RWPE2 (cell line): Measurements from ENCODE around the gene HSD3B2.

Experiments used
- ATAC-seq: fragments of 200-7000 bp; cut with Tn5 transposase; 3 replicates; pipeline ENCODE4 v1.9.1; 2021; ENCODE audit warnings: low read depth
- DNase-seq: peaks from one replicate; pipeline ENCODE4 v3.0.0-alpha.2; 2020; ENCODE audit warnings: low spot score
- H3K27ac ChIP-seq: fragments of 450-650 bp; 2 replicates; pipeline ENCODE4 v1.5.1; 2017; ENCODE audit warnings: mild to moderate bottlenecking; ENCODE audit not compliant: poor library complexity, severe bottlenecking
- H3K27me3 ChIP-seq: fragments of 250-450 bp; sonication (Bioruptor Pico); 2 replicates; pipeline ENCODE4 v1.5.1; 2021; ENCODE audit warnings: mild to moderate bottlenecking, moderate library complexity; ENCODE audit not compliant: insufficient read depth, poor library complexity, severe bottlenecking
- H3K36me3 ChIP-seq: fragments of 250-450 bp; sonication (Bioruptor Pico); 2 replicates; pipeline ENCODE4 v1.5.1; 2020; ENCODE audit warnings: low read depth, mild to moderate bottlenecking, moderate library complexity
- H3K4me1 ChIP-seq: fragments of 250-450 bp; sonication (Bioruptor Pico); 2 replicates; pipeline ENCODE4 v1.5.1; 2021; ENCODE audit warnings: mild to moderate bottlenecking, moderate library complexity; ENCODE audit not compliant: insufficient read depth, poor library complexity, severe bottlenecking
- H3K4me3 ChIP-seq: fragments of 250-450 bp; sonication (Bioruptor Pico); 2 replicates; pipeline ENCODE4 v1.5.1; 2021; ENCODE audit warnings: mild to moderate bottlenecking, moderate library complexity; ENCODE audit not compliant: severe bottlenecking
- H3K9me3 ChIP-seq: fragments of 250-450 bp; sonication (Bioruptor Pico); 2 replicates; pipeline ENCODE4 v1.5.1; 2021; ENCODE audit warnings: mild to moderate bottlenecking, moderate library complexity; ENCODE audit not compliant: severe bottlenecking
- CTCF ChIP-seq: fragments of 450-650 bp; IDR thresholded peaks from one replicate; pipeline ENCODE4 v1.5.1; 2017; ENCODE audit warnings: mild to moderate bottlenecking, moderate library complexity; ENCODE audit not compliant: poor library complexity, severe bottlenecking

The HSD3B2 gene

GRCh38 chr1:119391749-119392148, 23.2 kb upstream of the HSD3B2 start:
- Histone ChIP-seq H3K27ac (no peak overlapping the region), H3K9me3 (no peaks in the 10 kb centered on the region), H3K4me3 (no peak overlapping the region), H3K36me3 (no peaks in the 10 kb centered on the region), H3K27me3 (peaks cover 6% of the 10 kb centered on the region), H3K4me1 (no peaks in the 10 kb centered on the region)
- ATAC-seq (no peak), DNase-seq (no peak)
- no peak for TF ChIP-seq CTCF

GRCh38 chr1:119394085-119394484, 20.9 kb upstream of the HSD3B2 start:
- TF ChIP-seq CTCF = no peak
- no peaks in the 10 kb centered on the region for H3K9me3 ChIP-seq
- DNase-seq = no peak
- H3K27me3 ChIP-seq = no peaks in the 10 kb centered on the region
- no peaks in the 10 kb centered on the region for H3K4me1 ChIP-seq
- H3K27ac ChIP-seq = no peak overlapping the region
- H3K36me3 ChIP-seq = no peaks in the 10 kb centered on the region
- no peak overlapping the region for H3K4me3 ChIP-seq
- ATAC-seq = no peak

GRCh38 chr1:119396982-119397381, 18.0 kb upstream of the HSD3B2 start:
- H3K27ac ChIP-seq = no peak overlapping the region
- no peak overlapping the region for H3K4me3 ChIP-seq
- H3K9me3 ChIP-seq = no peaks in the 10 kb centered on the region
- ATAC-seq (no peak), DNase-seq (no peak)
- H3K36me3 ChIP-seq = no peaks in the 10 kb centered on the region
- no peaks in the 10 kb centered on the region for H3K27me3 ChIP-seq
- H3K4me1 ChIP-seq = no peaks in the 10 kb centered on the region
- no peak for TF ChIP-seq CTCF

GRCh38 chr1:119397986-119398385, 17.0 kb upstream of the HSD3B2 start:
- no peak overlapping the region for H3K4me3 ChIP-seq
- no peaks in the 10 kb centered on the region for H3K4me1 ChIP-seq
- no peak overlapping the region for H3K27ac ChIP-seq
- no peak for TF ChIP-seq CTCF
- H3K27me3 ChIP-seq = no peaks in the 10 kb centered on the region
- H3K9me3 ChIP-seq = no peaks in the 10 kb centered on the region
- DNase-seq = no peak
- H3K36me3 ChIP-seq = no peaks in the 10 kb centered on the region
- ATAC-seq = no peak

- ATAC-seq = no peak
- no peak for TF ChIP-seq CTCF
Measured at GRCh38 chr1:119404736-119405135, 10.2 kb upstream of the HSD3B2 start.

More at GRCh38 chr1:119404736-119405135, 10.2 kb upstream of the HSD3B2 start:
- Histone ChIP-seq H3K36me3 (no peaks in the 10 kb centered on the region), H3K4me3 (no peak overlapping the region), H3K4me1 (no peaks in the 10 kb centered on the region), H3K9me3 (no peaks in the 10 kb centered on the region), H3K27me3 (peaks cover 8% of the 10 kb centered on the region), H3K27ac (no peak overlapping the region)
- no peak for DNase-seq
